ENCODE data around the gene ACTA2.

Gene ACTA2

DNA sequence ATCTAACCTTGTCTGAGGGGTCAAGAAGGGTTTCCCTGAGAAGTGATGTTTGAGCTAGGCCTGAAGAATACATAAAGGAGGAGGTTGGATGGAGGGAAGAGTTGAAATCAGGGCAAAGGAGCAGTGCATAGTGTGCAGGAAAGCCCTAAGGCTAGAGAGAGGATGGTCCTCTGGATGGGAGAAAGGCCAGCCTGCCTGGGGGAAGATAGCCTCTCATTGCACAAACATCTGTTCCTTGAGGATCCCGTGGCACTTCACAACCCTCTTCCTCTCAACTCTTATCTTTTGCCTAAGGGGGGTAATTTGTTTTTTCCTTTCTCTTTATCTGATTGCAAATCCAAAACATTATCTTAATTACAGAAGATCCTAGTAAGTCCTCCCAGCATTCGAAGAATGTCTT, 36.8 kb downstream of the ACTA2 start:
- DNase-seq (ENCODE audit: extremely low read depth, low read depth): no peak
- TF ChIP-seq, protein P1, sequence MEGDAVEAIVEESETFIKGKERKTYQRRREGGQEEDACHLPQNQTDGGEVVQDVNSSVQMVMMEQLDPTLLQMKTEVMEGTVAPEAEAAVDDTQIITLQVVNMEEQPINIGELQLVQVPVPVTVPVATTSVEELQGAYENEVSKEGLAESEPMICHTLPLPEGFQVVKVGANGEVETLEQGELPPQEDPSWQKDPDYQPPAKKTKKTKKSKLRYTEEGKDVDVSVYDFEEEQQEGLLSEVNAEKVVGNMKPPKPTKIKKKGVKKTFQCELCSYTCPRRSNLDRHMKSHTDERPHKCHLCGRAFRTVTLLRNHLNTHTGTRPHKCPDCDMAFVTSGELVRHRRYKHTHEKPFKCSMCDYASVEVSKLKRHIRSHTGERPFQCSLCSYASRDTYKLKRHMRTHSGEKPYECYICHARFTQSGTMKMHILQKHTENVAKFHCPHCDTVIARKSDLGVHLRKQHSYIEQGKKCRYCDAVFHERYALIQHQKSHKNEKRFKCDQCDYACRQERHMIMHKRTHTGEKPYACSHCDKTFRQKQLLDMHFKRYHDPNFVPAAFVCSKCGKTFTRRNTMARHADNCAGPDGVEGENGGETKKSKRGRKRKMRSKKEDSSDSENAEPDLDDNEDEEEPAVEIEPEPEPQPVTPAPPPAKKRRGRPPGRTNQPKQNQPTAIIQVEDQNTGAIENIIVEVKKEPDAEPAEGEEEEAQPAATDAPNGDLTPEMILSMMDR (IDR thresholded peaks at IDR 0.05; ENCODE audit: low read depth, low read length): no peak

DNA sequence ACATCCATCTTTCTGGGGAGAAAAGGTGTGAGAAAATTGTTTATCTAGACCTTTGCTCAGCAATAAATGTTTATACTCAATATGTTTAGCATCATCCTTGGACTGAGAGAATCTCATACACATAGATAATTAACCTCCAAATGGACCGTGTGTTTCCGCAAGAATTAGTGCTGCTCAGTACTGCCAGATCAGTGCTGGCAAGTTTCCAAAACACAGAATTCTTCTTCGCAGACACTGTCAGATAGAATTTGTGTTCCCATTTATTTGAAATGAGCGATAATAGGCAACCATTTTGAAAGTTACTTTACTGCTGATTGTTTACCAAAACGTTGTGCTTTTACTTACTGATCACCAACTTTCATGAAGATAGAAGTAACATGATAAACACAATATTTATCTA, 38.8 kb downstream of the ACTA2 start:
- DNase-seq (ENCODE audit: extremely low read depth, low read depth): no peak
- TF ChIP-seq, protein P1 (IDR thresholded peaks at IDR 0.05; ENCODE audit: low read depth, low read length): no peak

DNA sequence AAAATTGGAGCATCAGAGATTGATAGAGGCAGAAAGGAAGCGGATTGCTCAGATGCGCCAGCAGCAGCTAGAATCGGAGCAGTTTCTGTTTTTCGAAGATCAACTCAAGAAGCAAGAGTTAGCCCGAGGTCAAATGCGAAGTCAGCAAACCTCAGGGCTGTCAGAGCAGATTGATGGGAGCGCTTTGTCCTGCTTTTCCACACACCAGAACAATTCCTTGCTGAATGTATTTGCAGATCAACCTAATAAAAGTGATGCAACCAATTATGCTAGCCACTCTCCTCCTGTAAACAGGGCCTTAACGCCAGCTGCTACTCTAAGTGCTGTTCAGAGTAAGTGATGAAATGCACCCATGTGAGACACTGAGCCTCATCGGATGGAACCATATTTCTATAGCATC, 39.4 kb downstream of the ACTA2 start:
- no peak for DNase-seq (ENCODE audit: extremely low read depth, low read depth)
- TF ChIP-seq, protein P1 (IDR thresholded peaks at IDR 0.05; ENCODE audit: low read depth, low read length): no peak

DNA sequence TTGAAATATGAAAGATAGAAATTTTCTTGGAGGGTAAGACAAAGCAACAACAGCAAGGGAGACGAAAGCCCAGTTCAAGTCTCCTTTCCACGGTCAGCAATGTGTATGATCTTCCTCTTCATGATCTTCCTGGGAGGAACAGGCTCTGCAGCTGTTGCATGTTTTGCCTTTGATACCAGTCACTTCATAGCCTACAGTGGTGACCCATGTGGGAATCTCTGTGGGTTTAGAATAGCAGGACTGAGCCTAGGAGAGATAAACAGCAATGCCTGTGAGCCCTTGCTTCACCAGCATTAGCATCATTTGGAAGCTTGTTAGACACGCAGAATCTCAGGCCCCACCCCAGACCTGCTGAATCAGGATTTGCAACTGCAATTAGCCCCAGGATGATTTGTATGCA, 40.7 kb downstream of the ACTA2 start:
- no peak for DNase-seq (ENCODE audit: extremely low read depth, low read depth)
- TF ChIP-seq, protein P1 (IDR thresholded peaks at IDR 0.05; ENCODE audit: low read depth, low read length): no peak

DNA sequence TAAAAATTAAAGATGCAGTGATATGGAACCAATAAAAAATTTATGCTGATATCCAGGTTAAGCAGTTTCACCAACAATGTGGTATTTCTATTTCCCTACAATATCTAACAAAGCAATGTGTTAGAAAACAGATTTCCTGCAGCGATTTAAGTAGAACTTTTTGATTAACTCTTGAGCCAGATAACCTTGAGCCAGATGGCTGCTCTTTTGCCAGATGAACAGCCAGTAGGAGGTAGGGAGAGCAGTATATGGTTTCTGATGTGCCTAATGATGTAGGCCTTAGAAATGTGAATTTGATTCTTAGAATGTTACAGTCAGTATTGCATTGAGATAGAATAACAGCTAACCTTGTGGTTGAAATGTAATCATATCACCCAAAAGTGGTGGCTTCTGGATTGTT, 41.5 kb downstream of the ACTA2 start:
- DNase-seq (ENCODE audit: extremely low read depth, low read depth): no peak
- TF ChIP-seq, protein P1 (IDR thresholded peaks at IDR 0.05; ENCODE audit: low read depth, low read length): no peak

DNA sequence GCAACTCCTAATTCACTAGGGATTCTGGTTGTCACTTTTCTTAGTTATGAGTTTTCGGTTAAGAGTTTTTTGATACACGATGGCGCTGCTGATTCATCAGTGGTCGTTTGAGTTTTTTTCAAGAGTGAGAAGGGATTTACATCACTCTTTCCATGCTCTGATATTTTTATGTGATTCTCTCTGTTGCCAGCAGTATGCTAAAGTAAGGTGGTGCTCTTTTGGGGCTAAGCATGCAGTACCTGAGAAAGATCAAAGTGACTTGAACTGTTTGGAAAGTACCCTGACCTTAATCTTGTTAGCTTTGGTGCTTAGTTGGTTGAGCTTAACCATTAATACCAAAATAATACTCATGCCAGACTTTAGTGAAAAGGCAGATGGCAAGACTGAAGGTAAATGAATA, 44.4 kb downstream of the ACTA2 start:
- TF ChIP-seq, protein P1 (IDR thresholded peaks at IDR 0.05; ENCODE audit: low read depth, low read length): no peak
- DNase-seq (ENCODE audit: extremely low read depth, low read depth): no peak

DNA sequence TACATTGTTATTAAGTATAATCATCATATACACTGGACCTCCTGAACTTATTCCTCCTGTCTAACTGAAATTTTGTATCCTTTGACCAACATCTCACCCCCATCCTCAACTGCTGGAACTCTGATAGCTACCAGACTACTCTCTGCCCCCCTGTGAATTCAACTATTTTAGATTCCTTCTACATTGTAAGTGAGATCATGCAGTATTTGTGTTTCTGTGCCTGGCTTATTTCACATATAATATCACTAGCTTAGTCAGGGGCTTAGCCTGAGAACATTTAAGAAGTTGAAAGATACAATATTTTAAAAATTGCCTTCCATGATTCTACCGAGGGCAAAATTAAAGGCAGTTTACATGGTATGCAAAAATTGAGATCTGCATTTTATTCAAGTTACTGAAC, 45.7 kb downstream of the ACTA2 start:
- DNase-seq (ENCODE audit: extremely low read depth, low read depth): no peak
- TF ChIP-seq, protein P1 (IDR thresholded peaks at IDR 0.05; ENCODE audit: low read depth, low read length): no peak
